ENCODE data around the gene CACNA1H.

Gene CACNA1H

DNA sequence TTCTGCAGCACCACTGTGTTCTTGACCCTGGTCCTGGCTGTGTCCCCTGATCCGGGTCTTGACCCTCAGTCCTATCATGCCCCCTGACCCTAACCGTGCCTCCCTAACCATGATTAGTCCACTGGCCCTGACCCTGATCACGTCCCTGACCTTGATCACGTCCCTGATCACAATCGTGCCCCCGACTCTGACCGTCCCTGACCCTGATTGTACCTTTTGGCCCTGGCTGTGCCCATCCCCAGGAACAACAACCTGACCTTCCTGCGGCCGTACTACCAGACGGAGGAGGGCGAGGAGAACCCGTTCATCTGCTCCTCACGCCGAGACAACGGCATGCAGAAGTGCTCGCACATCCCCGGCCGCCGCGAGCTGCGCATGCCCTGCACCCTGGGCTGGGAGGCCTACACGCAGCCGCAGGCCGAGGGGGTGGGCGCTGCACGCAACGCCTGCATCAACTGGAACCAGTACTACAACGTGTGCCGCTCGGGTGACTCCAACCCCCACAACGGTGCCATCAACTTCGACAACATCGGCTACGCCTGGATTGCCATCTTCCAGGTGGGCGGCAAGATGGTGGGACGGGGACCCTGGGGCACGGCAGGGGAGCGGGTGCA, 47.2 kb downstream of the CACNA1H start:
- no peak overlapping the region for H3K4me2 ChIP-seq
- no peaks in the 10 kb centered on the region for H3K79me2 ChIP-seq (ENCODE audit: insufficient read depth, low read depth)
- H3K4me3 ChIP-seq (IDR thresholded peaks at IDR 0.05; ENCODE audit: insufficient read depth, low read depth, low read length), result no peak overlapping the region
- no peaks in the 10 kb centered on the region for H3K4me1 ChIP-seq (ENCODE audit: low read depth, poor library complexity, severe bottlenecking)
- H3K27ac ChIP-seq, result no peak overlapping the region
- H3K27me3 ChIP-seq (ENCODE audit: insufficient read depth, low read depth), result peaks cover 77% of the 10 kb centered on the region
- no peak overlapping the region for H2AFZ ChIP-seq (ENCODE audit: low read depth)
- TF ChIP-seq, protein P1, sequence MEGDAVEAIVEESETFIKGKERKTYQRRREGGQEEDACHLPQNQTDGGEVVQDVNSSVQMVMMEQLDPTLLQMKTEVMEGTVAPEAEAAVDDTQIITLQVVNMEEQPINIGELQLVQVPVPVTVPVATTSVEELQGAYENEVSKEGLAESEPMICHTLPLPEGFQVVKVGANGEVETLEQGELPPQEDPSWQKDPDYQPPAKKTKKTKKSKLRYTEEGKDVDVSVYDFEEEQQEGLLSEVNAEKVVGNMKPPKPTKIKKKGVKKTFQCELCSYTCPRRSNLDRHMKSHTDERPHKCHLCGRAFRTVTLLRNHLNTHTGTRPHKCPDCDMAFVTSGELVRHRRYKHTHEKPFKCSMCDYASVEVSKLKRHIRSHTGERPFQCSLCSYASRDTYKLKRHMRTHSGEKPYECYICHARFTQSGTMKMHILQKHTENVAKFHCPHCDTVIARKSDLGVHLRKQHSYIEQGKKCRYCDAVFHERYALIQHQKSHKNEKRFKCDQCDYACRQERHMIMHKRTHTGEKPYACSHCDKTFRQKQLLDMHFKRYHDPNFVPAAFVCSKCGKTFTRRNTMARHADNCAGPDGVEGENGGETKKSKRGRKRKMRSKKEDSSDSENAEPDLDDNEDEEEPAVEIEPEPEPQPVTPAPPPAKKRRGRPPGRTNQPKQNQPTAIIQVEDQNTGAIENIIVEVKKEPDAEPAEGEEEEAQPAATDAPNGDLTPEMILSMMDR (conservative IDR thresholded peaks at IDR 0.05; ENCODE audit: low read depth, low read length), result no peak
- no peaks in the 10 kb centered on the region for H3K36me3 ChIP-seq (ENCODE audit: insufficient read depth)
- no peaks in the 10 kb centered on the region for H4K20me1 ChIP-seq (ENCODE audit: insufficient read depth)
- H3K9ac ChIP-seq, result no peak overlapping the region

DNA sequence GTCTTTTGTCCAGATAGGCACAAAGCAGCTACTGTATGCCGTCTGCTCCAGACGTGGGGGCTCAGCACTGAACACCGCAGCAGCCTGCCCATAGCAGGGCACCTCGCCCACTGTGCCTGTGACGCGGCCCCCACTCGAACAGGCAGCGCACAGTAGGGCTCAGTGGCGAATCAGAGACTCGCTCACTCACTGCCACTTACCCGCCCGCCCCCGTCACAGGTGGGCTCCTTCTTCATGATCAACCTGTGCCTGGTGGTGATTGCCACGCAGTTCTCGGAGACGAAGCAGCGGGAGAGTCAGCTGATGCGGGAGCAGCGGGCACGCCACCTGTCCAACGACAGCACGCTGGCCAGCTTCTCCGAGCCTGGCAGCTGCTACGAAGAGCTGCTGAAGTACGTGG, 48.5 kb downstream of the CACNA1H start:
- H2AFZ ChIP-seq (ENCODE audit: low read depth), result no peak overlapping the region
- H4K20me1 ChIP-seq (ENCODE audit: insufficient read depth), result no peaks in the 10 kb centered on the region
- no peak overlapping the region for H3K27ac ChIP-seq
- no peak overlapping the region for H3K9ac ChIP-seq
- H3K4me1 ChIP-seq (ENCODE audit: low read depth, poor library complexity, severe bottlenecking), result no peaks in the 10 kb centered on the region
- TF ChIP-seq, protein P1 (conservative IDR thresholded peaks at IDR 0.05; ENCODE audit: low read depth, low read length), result no peak
- no peaks in the 10 kb centered on the region for H3K79me2 ChIP-seq (ENCODE audit: insufficient read depth, low read depth)
- H3K4me2 ChIP-seq, result no peak overlapping the region
- H3K4me3 ChIP-seq (IDR thresholded peaks at IDR 0.05; ENCODE audit: insufficient read depth, low read depth, low read length), result no peak overlapping the region
- H3K27me3 ChIP-seq (ENCODE audit: insufficient read depth, low read depth), result peaks cover 79% of the 10 kb centered on the region
- no peaks in the 10 kb centered on the region for H3K36me3 ChIP-seq (ENCODE audit: insufficient read depth)

DNA sequence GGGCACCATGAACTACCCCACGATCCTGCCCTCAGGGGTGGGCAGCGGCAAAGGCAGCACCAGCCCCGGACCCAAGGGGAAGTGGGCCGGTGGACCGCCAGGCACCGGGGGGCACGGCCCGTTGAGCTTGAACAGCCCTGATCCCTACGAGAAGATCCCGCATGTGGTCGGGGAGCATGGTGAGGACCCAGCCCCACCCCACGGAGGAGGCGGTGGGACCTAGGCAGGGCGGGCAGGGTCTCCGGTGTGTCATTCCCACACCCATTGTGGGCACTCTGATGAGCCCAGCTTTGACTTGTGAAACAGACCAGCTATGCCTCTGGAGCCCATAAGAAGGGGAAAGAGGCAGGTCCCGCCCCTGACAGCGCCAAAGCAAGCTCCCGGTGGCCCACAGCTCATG, 49.4 kb downstream of the CACNA1H start:
- Histone ChIP-seq H2AFZ (ENCODE audit: low read depth) (no peak overlapping the region), H4K20me1 (ENCODE audit: insufficient read depth) (no peaks in the 10 kb centered on the region), H3K27me3 (ENCODE audit: insufficient read depth, low read depth) (peaks cover 78% of the 10 kb centered on the region), H3K79me2 (ENCODE audit: insufficient read depth, low read depth) (no peaks in the 10 kb centered on the region), H3K4me1 (ENCODE audit: low read depth, poor library complexity, severe bottlenecking) (no peaks in the 10 kb centered on the region), H3K36me3 (ENCODE audit: insufficient read depth) (no peaks in the 10 kb centered on the region), H3K4me3 (IDR thresholded peaks at IDR 0.05; ENCODE audit: insufficient read depth, low read depth, low read length) (no peak overlapping the region), H3K27ac (no peak overlapping the region), H3K9ac (no peak overlapping the region), H3K4me2 (no peak overlapping the region)
- TF ChIP-seq, protein P1 (conservative IDR thresholded peaks at IDR 0.05; ENCODE audit: low read depth, low read length), result no peak

DNA sequence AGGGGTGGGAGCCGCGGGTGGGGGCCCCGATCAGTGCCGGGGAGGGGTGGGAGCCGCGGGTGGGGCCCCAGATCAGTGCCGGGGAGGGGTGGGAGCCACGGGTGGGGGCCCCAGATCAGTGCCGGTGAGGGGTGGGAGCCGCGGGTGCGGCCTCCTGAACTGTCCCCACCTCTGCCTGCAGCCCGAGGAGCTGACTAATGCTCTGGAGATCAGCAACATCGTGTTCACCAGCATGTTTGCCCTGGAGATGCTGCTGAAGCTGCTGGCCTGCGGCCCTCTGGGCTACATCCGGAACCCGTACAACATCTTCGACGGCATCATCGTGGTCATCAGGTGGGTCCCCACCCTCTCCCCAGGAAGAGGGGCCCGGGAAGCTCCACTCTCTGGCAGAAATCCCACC, 52.0 kb downstream of the CACNA1H start:
- Histone ChIP-seq H3K27ac (no peak overlapping the region), H2AFZ (ENCODE audit: low read depth) (no peak overlapping the region), H3K4me1 (ENCODE audit: low read depth, poor library complexity, severe bottlenecking) (no peaks in the 10 kb centered on the region), H3K27me3 (ENCODE audit: insufficient read depth, low read depth) (peaks cover 88% of the 10 kb centered on the region), H4K20me1 (ENCODE audit: insufficient read depth) (no peaks in the 10 kb centered on the region), H3K36me3 (ENCODE audit: insufficient read depth) (no peaks in the 10 kb centered on the region), H3K4me2 (no peak overlapping the region), H3K79me2 (ENCODE audit: insufficient read depth, low read depth) (no peaks in the 10 kb centered on the region), H3K4me3 (IDR thresholded peaks at IDR 0.05; ENCODE audit: insufficient read depth, low read depth, low read length) (no peak overlapping the region), H3K9ac (no peak overlapping the region)
- TF ChIP-seq, protein P1 (conservative IDR thresholded peaks at IDR 0.05; ENCODE audit: low read depth, low read length), result no peak
